HG03045 (cell line): Measurements from ENCODE around the gene SIK1.
"Not testable (repeated sequence)": the region's sequence is repeated elsewhere in the genome, so short reads cannot be mapped to it uniquely, and the experiment has no call there.

Experiments used
- ATAC-seq: cut with Tn5 transposase; IDR thresholded peaks from one replicate; pipeline ENCODE4 v1.9.1; 2021; ENCODE audit warnings: mild to moderate bottlenecking, moderate library complexity; ENCODE audit not compliant: unreplicated experiment

SIK1 gene

GRCh38 chr21:43398000-43398399 is 28.9 kb downstream of the SIK1 start:
- ATAC-seq, result not testable (repeated sequence)

- ATAC-seq, result not testable (repeated sequence)
These were observed 29.5 kb downstream of the SIK1 start for GRCh38 chr21:43397439-43397808.

GRCh38 chr21:43396788-43397438 is 30.0 kb downstream of the SIK1 start:
- not testable (repeated sequence) for ATAC-seq

GRCh38 chr21:43383351-43383750 is 43.6 kb downstream of the SIK1 start:
- not testable (repeated sequence) for ATAC-seq

- not testable (repeated sequence) for ATAC-seq
These were observed 44.0 kb downstream of the SIK1 start for GRCh38 chr21:43382902-43383301.

GRCh38 chr21:43380852-43381533 is 45.9 kb downstream of the SIK1 start:
- not testable (repeated sequence) for ATAC-seq

- not testable (repeated sequence) for ATAC-seq
These were observed 46.6 kb downstream of the SIK1 start for GRCh38 chr21:43380337-43380736.

- ATAC-seq, result not testable (repeated sequence)
These were observed 47.3 kb downstream of the SIK1 start for GRCh38 chr21:43379626-43380122.

GRCh38 chr21:43376478-43376882 is 50.5 kb downstream of the SIK1 start:
- no peak for ATAC-seq

GRCh38 chr21:43375837-43376477 is 51.0 kb downstream of the SIK1 start:
- ATAC-seq, result no peak

- ATAC-seq, result no peak
These were observed 51.7 kb downstream of the SIK1 start for GRCh38 chr21:43375006-43375836.

- no peak for ATAC-seq
These were observed 52.6 kb downstream of the SIK1 start for GRCh38 chr21:43374228-43374885.

- ATAC-seq, result no peak
These were observed 53.3 kb downstream of the SIK1 start for GRCh38 chr21:43373362-43374227.

- no peak for ATAC-seq
These were observed 54.1 kb downstream of the SIK1 start for GRCh38 chr21:43372663-43373361.

- ATAC-seq, result no peak
These were observed 55.1 kb downstream of the SIK1 start for GRCh38 chr21:43371786-43372185.

GRCh38 chr21:43370888-43371570 is 55.9 kb downstream of the SIK1 start:
- no peak for ATAC-seq

- no peak for ATAC-seq
These were observed 56.8 kb downstream of the SIK1 start for GRCh38 chr21:43370091-43370658.

- no peak for ATAC-seq
These were observed 57.3 kb downstream of the SIK1 start for GRCh38 chr21:43369596-43370090.
